ENCODE data around the gene LCN1.

LCN1 gene

GRCh38 chr9:135555910-135556309, 34.7 kb downstream of the LCN1 start:
- H3K4me1 Mint-ChIP-seq, result no peaks in the 10 kb centered on the region
- no peak overlapping the region for H3K27ac Mint-ChIP-seq
- DNase-seq (ENCODE audit: low spot score in 2 of 2), result no peak
- H3K9me3 Mint-ChIP-seq, result no peaks in the 10 kb centered on the region
- H3K4me3 Mint-ChIP-seq, result no peak overlapping the region
- no peaks in the 10 kb centered on the region for H3K36me3 Mint-ChIP-seq
- ATAC-seq, result no peak

DNA sequence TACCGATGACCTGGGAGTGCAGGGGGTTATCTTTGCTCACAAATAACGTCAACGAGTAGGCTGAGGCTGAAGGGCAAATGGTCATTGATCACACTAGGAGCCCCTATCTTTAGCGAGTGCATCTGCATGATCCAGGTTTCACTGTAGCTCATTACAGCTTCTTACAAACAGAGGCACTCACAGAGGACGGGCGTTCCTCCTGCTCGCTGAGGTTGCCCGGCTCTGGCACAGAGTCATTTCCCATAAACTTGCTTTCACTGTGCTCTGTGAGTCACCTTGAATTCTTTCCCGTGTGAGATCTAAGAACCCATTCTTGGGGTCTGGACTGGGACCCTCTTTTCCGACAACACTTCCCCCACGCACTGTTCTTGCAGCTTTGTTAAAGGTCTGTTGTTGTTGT, 38.4 kb downstream of the LCN1 start:
- DNase-seq (ENCODE audit: low spot score in 2 of 2) (no peak), ATAC-seq (no peak)
- H3K36me3 Mint-ChIP-seq, result no peaks in the 10 kb centered on the region
- no peak overlapping the region for H3K27ac Mint-ChIP-seq
- no peaks in the 10 kb centered on the region for H3K9me3 Mint-ChIP-seq
- no peak overlapping the region for H3K4me3 Mint-ChIP-seq
- H3K4me1 Mint-ChIP-seq, result no peaks in the 10 kb centered on the region

GRCh38 chr9:135561391-135562234, 40.4 kb downstream of the LCN1 start, which contains the start of gene PAEP:
Gene PAEP, plus strand, starts transcription at chr9:135561756.
- no peaks in the 10 kb centered on the region for H3K4me1 Mint-ChIP-seq
- H3K9me3 Mint-ChIP-seq, result no peaks in the 10 kb centered on the region
- DNase-seq (ENCODE audit: low spot score in 2 of 2) (no peak), ATAC-seq (no peak)
- H3K4me3 Mint-ChIP-seq, result no peak within 1 kb of the TSS
- no peak within 1 kb of the TSS for H3K27ac Mint-ChIP-seq
- no peaks in the 10 kb centered on the region for H3K36me3 Mint-ChIP-seq

DNA sequence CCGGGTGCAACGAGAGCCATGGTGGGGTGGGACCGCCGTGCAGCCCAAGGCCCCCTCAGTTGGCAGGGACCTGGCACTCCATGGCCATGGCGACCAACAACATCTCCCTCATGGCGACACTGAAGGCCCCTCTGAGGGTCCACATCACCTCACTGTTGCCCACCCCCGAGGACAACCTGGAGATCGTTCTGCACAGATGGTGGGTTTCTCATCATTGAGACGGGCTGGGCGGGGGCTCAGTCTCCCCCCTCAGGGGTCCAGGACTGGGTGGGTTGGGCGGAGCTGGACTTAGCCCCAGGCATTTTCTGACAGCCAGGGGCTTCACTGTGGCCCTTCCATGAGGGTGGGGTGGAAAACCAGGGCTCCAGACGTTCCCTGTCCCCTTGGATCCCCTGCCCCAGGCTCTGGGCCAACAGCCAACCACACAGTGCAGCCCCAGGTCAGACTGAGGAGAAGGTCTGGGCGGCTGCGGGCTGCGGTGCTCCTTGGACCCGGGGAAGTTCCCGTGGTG, 41.0 kb downstream of the LCN1 start:
- no peaks in the 10 kb centered on the region for H3K4me1 Mint-ChIP-seq
- no peak overlapping the region for H3K27ac Mint-ChIP-seq
- no peaks in the 10 kb centered on the region for H3K9me3 Mint-ChIP-seq
- DNase-seq (ENCODE audit: low spot score in 2 of 2) (no peak), ATAC-seq (no peak)
- H3K4me3 Mint-ChIP-seq, result no peak overlapping the region
- H3K36me3 Mint-ChIP-seq, result no peaks in the 10 kb centered on the region

GRCh38 chr9:135563039-135563476, 41.8 kb downstream of the LCN1 start:
- no peaks in the 10 kb centered on the region for H3K9me3 Mint-ChIP-seq
- no peaks in the 10 kb centered on the region for H3K4me1 Mint-ChIP-seq
- H3K4me3 Mint-ChIP-seq, result no peak overlapping the region
- no peaks in the 10 kb centered on the region for H3K36me3 Mint-ChIP-seq
- no peak overlapping the region for H3K27ac Mint-ChIP-seq
- DNase-seq (ENCODE audit: low spot score in 2 of 2) (no peak), ATAC-seq (no peak)

GRCh38 chr9:135563858-135564257, 42.6 kb downstream of the LCN1 start:
- Mint-ChIP-seq H3K27ac (no peak overlapping the region), H3K4me3 (no peak overlapping the region), H3K9me3 (no peaks in the 10 kb centered on the region), H3K4me1 (no peaks in the 10 kb centered on the region), H3K36me3 (no peaks in the 10 kb centered on the region)
- ATAC-seq, result no peak
- no peak for DNase-seq (ENCODE audit: low spot score in 2 of 2)

DNA sequence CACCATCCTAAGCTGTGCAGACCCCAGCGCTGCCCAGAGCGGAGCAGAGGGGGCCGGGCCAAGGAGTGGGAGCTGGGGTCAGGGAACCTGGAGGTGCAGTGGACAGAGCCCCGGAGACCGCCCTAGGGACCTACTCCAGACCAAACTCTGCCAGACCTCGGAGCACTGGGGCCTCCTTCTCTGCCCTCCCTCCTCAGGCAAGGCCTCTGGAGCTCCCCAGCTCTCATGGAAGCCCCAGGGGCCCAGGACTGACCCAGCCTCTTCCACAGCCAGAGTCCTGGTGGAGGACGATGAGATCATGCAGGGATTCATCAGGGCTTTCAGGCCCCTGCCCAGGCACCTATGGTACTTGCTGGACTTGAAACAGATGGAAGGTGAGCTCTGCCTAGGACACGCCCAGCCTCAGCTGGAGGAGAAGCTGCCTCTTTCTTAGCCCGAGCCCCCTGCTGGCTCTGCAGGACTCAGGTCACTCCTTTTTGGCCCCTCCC, 43.9 kb downstream of the LCN1 start:
- peaks cover 5% of the 10 kb centered on the region for H3K9me3 Mint-ChIP-seq
- DNase-seq (ENCODE audit: low spot score in 2 of 2), result no peak
- peak; percentile 16 for ATAC-seq

GRCh38 chr9:135565636-135566035, 44.4 kb downstream of the LCN1 start:
- DNase-seq (ENCODE audit: low spot score in 2 of 2) (no peak), ATAC-seq (peak; percentile 8)
- H3K36me3 Mint-ChIP-seq, result no peaks in the 10 kb centered on the region
- peaks cover 5% of the 10 kb centered on the region for H3K9me3 Mint-ChIP-seq
- H3K27ac Mint-ChIP-seq, result no peak overlapping the region
- H3K4me1 Mint-ChIP-seq, result no peaks in the 10 kb centered on the region
- no peak overlapping the region for H3K4me3 Mint-ChIP-seq

More for the DNA sequence above, 43.9 kb downstream of the LCN1 start:
- Mint-ChIP-seq H3K4me1 (no peaks in the 10 kb centered on the region), H3K36me3 (no peaks in the 10 kb centered on the region), H3K4me3 (no peak overlapping the region), H3K27ac (no peak overlapping the region)

GRCh38 chr9:135566552-135566951, 45.3 kb downstream of the LCN1 start:
- DNase-seq (ENCODE audit: low spot score in 2 of 2) (no peak), ATAC-seq (no peak)
- no peak overlapping the region for H3K27ac Mint-ChIP-seq
- H3K4me3 Mint-ChIP-seq, result no peak overlapping the region
- H3K9me3 Mint-ChIP-seq, result peaks cover 5% of the 10 kb centered on the region
- H3K4me1 Mint-ChIP-seq, result no peaks in the 10 kb centered on the region
- H3K36me3 Mint-ChIP-seq, result no peaks in the 10 kb centered on the region

DNA sequence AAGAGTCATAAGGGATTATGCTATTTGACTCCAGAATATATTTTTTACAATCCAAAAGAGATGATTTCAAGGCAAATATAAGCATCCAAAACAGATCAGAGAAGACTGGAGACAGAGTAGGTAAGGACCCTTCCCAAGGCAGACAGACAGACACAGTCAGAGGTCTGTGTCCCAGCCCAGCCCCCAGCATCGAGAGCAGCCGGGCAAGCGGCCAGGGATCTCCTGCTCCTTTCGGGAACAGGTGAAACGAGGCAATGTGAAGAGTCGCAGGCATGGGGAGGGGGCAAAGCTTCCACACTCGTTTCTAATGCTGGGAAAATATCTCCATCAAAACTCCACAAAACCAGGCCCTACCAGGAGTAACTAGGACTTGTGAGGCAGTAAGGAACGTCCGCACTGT, 46.1 kb downstream of the LCN1 start:
- H3K4me1 Mint-ChIP-seq, result no peaks in the 10 kb centered on the region
- no peaks in the 10 kb centered on the region for H3K36me3 Mint-ChIP-seq
- H3K9me3 Mint-ChIP-seq, result peaks cover 5% of the 10 kb centered on the region
- no peak overlapping the region for H3K4me3 Mint-ChIP-seq
- DNase-seq (ENCODE audit: low spot score in 2 of 2), result no peak
- no peak for ATAC-seq
- H3K27ac Mint-ChIP-seq, result no peak overlapping the region

DNA sequence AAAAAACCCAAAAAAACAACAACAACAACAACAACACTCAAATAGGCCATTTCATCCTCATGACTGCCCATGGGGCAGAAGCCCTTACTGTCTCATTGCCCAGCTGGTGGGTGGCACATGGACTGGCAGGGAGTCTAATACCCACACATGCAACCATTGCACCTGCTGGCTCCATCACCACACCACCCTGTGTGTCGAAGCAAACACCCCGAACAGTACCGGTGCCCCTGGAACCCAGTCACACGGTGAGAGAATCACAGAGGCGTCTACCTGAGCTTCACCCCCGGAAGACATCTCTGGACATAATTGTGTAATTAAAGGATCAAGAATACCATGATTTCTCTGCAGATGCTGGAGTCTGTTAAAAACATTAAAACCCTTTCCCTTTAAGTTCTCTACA, 46.8 kb downstream of the LCN1 start:
- Mint-ChIP-seq H3K4me3 (no peak overlapping the region), H3K27ac (no peak overlapping the region), H3K4me1 (no peaks in the 10 kb centered on the region), H3K36me3 (no peaks in the 10 kb centered on the region), H3K9me3 (peaks cover 5% of the 10 kb centered on the region)
- DNase-seq (ENCODE audit: low spot score in 2 of 2) (no peak), ATAC-seq (no peak)

DNA sequence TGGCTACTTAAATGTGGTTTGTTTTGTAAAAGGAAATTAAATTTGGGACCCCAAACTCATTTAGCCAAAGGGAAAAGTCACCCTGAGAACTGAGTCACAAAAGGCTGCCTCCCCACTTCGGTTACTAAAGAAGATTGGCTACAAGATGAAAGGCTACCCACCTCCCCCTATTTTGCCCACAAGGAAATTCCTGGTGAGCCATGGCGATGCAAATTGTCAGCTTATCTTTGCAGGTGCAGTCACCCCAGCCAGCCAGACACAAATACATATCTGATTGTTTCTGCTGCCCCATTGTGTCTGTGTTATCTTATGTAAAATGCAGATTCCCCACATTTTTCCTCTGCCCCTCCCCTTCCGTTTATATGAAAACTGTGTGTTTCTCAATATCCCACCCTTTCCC, 49.2 kb downstream of the LCN1 start:
- Mint-ChIP-seq H3K9me3 (peaks cover 5% of the 10 kb centered on the region), H3K4me3 (no peak overlapping the region), H3K36me3 (no peaks in the 10 kb centered on the region), H3K27ac (no peak overlapping the region), H3K4me1 (no peaks in the 10 kb centered on the region)
- ATAC-seq (no peak), DNase-seq (ENCODE audit: low spot score in 2 of 2) (no peak)

GRCh38 chr9:135572233-135572632, 51.0 kb downstream of the LCN1 start:
- no peak for ATAC-seq
- peaks cover 5% of the 10 kb centered on the region for H3K9me3 Mint-ChIP-seq
- H3K4me1 Mint-ChIP-seq, result no peaks in the 10 kb centered on the region
- no peak for DNase-seq (ENCODE audit: low spot score in 2 of 2)
- no peaks in the 10 kb centered on the region for H3K36me3 Mint-ChIP-seq
- H3K27ac Mint-ChIP-seq, result no peak overlapping the region
- H3K4me3 Mint-ChIP-seq, result no peak overlapping the region

GRCh38 chr9:135573124-135573523, 51.9 kb downstream of the LCN1 start:
- DNase-seq (ENCODE audit: low spot score in 2 of 2) (no peak), ATAC-seq (no peak)
- Mint-ChIP-seq H3K4me1 (no peaks in the 10 kb centered on the region), H3K27ac (no peak overlapping the region), H3K4me3 (no peak overlapping the region), H3K36me3 (no peaks in the 10 kb centered on the region), H3K9me3 (peaks cover 5% of the 10 kb centered on the region)

GRCh38 chr9:135574331-135574730, 53.1 kb downstream of the LCN1 start:
- no peaks in the 10 kb centered on the region for H3K4me1 Mint-ChIP-seq
- no peak overlapping the region for H3K4me3 Mint-ChIP-seq
- DNase-seq (ENCODE audit: low spot score in 2 of 2) (no peak), ATAC-seq (no peak)
- H3K36me3 Mint-ChIP-seq, result no peaks in the 10 kb centered on the region
- peaks cover under 1% of the 10 kb centered on the region for H3K9me3 Mint-ChIP-seq
- no peak overlapping the region for H3K27ac Mint-ChIP-seq

DNA sequence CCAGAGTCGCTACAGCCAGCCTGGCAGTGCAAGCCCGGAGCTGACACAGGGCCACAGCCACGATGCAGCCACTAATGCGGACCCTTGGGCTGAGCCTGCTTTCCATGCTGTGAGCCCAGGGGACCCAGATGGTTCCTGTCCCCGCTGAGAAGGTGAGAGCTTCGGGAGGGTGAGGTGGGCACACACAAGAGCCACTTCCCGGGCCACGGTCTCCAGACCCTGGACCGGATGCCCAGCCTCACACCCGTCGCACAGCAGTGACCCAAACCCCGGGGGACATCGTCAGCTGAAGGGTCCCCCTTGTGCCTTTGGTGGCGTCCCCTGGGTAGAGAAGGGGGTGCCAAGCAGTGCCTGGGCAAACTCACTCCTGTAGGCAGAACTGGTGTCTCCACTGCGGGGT, 53.7 kb downstream of the LCN1 start:
- Mint-ChIP-seq H3K27ac (no peak overlapping the region), H3K9me3 (no peaks in the 10 kb centered on the region), H3K4me3 (no peak overlapping the region), H3K36me3 (no peaks in the 10 kb centered on the region), H3K4me1 (no peaks in the 10 kb centered on the region)
- ATAC-seq, result no peak
- no peak for DNase-seq (ENCODE audit: low spot score in 2 of 2)
